HepG2 (cell line): ENCODE results near the gene AHSP. TPM values are rescaled to one million over a fixed set of nuclear protein-coding genes. Genes with fewer than 3 reads are reported as not detected.

Source experiments
- CHCHD3 ChIP-seq: sonication (generic); formaldehyde crosslinking; IDR thresholded peaks from 2 replicates; pipeline ENCODE4 v1.8.0; 2022; ENCODE audit warnings: mild to moderate bottlenecking, missing genetic modification reagents, moderate library complexity
- DNMT3B ChIP-seq: conservative IDR thresholded peaks from 2 replicates; pipeline ENCODE4 v1.6.1; 2016; ENCODE audit warnings: missing biosample characterization, control low read depth
- E2F2 ChIP-seq: sonication (generic); formaldehyde crosslinking; IDR thresholded peaks from 2 replicates; pipeline ENCODE4 v1.4.0; 2020; ENCODE audit warnings: missing genetic modification reagents, borderline replicate concordance
- ELF4 ChIP-seq: sonication (generic); formaldehyde crosslinking; IDR thresholded peaks from 2 replicates; pipeline ENCODE4 v1.5.0; 2020; ENCODE audit warnings: missing genetic modification reagents, mild to moderate bottlenecking, moderate library complexity, borderline replicate concordance
- EZH2 ChIP-seq: conservative IDR thresholded peaks from 2 replicates; pipeline ENCODE4 v1.6.1; 2012; ENCODE audit warnings: mild to moderate bottlenecking, low read depth, low read length, moderate library complexity
- HOXA5 ChIP-seq: sonication (generic); formaldehyde crosslinking; IDR thresholded peaks from 2 replicates; pipeline ENCODE4 v1.4.0; 2020; ENCODE audit warnings: missing genetic modification reagents
- KDM5A ChIP-seq: fragments of 200-600 bp; sonication (generic); IDR thresholded peaks from 2 replicates; pipeline ENCODE4 v1.7.0; 2018; ENCODE audit warnings: antibody characterized with exemption, mild to moderate bottlenecking, low read length, borderline replicate concordance
- KLF11 ChIP-seq: IDR thresholded peaks from 2 replicates; pipeline ENCODE4 v1.6.1; 2016; ENCODE audit warnings: missing compliant biosample characterization
- NR1H2 ChIP-seq: sonication (generic); formaldehyde crosslinking; IDR thresholded peaks from 2 replicates; pipeline ENCODE4 v1.8.1; 2022; ENCODE audit warnings: low read depth, missing genetic modification reagents, borderline replicate concordance
- PBX2 ChIP-seq: IDR thresholded peaks from 2 replicates; pipeline ENCODE4 v1.6.1; 2016; ENCODE audit warnings: control low read depth
- RAD21 ChIP-seq: fragments of 450-650 bp; formaldehyde crosslinking; IDR thresholded peaks from 2 replicates; pipeline ENCODE4 v1.5.0; 2020; ENCODE audit warnings: mild to moderate bottlenecking
- SAP130 ChIP-seq: IDR thresholded peaks from 2 replicates; pipeline ENCODE4 v1.6.1; 2016; ENCODE audit warnings: low read depth
- SOX13 ChIP-seq, 3 experiments: fragments of 450-650 bp in 1 of 3; sonication (generic) in 1 of 3; formaldehyde crosslinking in 1 of 3; IDR thresholded peaks in 2 of 3; conservative IDR thresholded peaks in 1 of 3; 2 replicates each; pipeline versions ENCODE4 v1.5.0 to v1.6.1; 2016 to 2020; ENCODE audit warnings: antibody characterized with exemption in 1 of 3, mild to moderate bottlenecking in 1 of 3, missing compliant biosample characterization in 1 of 3, missing genetic modification reagents in 1 of 3, moderate library complexity in 1 of 3
- ZBTB3 ChIP-seq: sonication (generic); formaldehyde crosslinking; IDR thresholded peaks from 2 replicates; pipeline ENCODE4 v1.4.0; 2020; ENCODE audit warnings: low read depth, mild to moderate bottlenecking, moderate library complexity, missing genetic modification reagents, borderline replicate concordance
- ZFX ChIP-seq: sonication (generic); formaldehyde crosslinking; IDR thresholded peaks from 2 replicates; pipeline ENCODE4 v1.4.0; 2020; ENCODE audit warnings: mild to moderate bottlenecking, low read depth, missing genetic modification reagents, moderate library complexity
- ZNF251 ChIP-seq: sonication (generic); formaldehyde crosslinking; IDR thresholded peaks from 2 replicates; pipeline ENCODE4 v1.9.0; 2021; ENCODE audit warnings: mild to moderate bottlenecking, missing genetic modification reagents
- ZNF317 ChIP-seq: sonication (generic); formaldehyde crosslinking; IDR thresholded peaks from 2 replicates; pipeline ENCODE4 v1.5.0; 2020; ENCODE audit warnings: mild to moderate bottlenecking, missing genetic modification reagents
- ZNF326 ChIP-seq: sonication (generic); formaldehyde crosslinking; IDR thresholded peaks from 2 replicates; pipeline ENCODE4 v1.4.0; 2020; ENCODE audit warnings: missing genetic modification reagents, borderline replicate concordance
- ZNF484 ChIP-seq: sonication (generic); formaldehyde crosslinking; IDR thresholded peaks from 2 replicates; pipeline ENCODE4 v1.5.1; 2020; ENCODE audit warnings: mild to moderate bottlenecking, low read depth, missing genetic modification reagents, borderline replicate concordance
- ZNF513 ChIP-seq: sonication (generic); formaldehyde crosslinking; conservative IDR thresholded peaks from 2 replicates; pipeline ENCODE4 v1.5.0; 2020; ENCODE audit warnings: missing genetic modification reagents
- ZNF749 ChIP-seq: sonication (generic); formaldehyde crosslinking; IDR thresholded peaks from 2 replicates; pipeline ENCODE4 v1.8.0; 2022; ENCODE audit warnings: mild to moderate bottlenecking, missing genetic modification reagents, moderate library complexity, borderline replicate concordance
- ZNF781 ChIP-seq: sonication (generic); formaldehyde crosslinking; IDR thresholded peaks from 2 replicates; pipeline ENCODE4 v1.5.1; 2020; ENCODE audit warnings: borderline replicate concordance, mild to moderate bottlenecking, missing genetic modification reagents; ENCODE audit errors: not compliant biosample characterization
- ZNF839 ChIP-seq: sonication (generic); formaldehyde crosslinking; IDR thresholded peaks from 2 replicates; pipeline ENCODE4 v1.4.0; 2020; ENCODE audit warnings: missing genetic modification reagents, mild to moderate bottlenecking, borderline replicate concordance
- polyA plus RNA-seq, 8 experiments: library from polyadenylated mRNA; depleted of rRNA in 3 of 8; stranded (reverse) in 7 of 8; unstranded in 1 of 8; fragments of >200 nt; fragmentation: Illumina TruSeq in 4 of 8; extraction: Trizol in 4 of 8; gene quantifications; 2 replicates each; pipeline versions ENCODE4 v1.2.1 to v1.2.3, GENCODE V29; 2011 to 2016; ENCODE audit warnings: low read depth in 4 of 8, missing spikeins in 1 of 8, mixed read lengths in 1 of 8; ENCODE audit not compliant: insufficient read depth in 1 of 8
- total RNA-seq, 5 experiments: library from RNA; depleted of rRNA; stranded (reverse); fragments of >200 nt; fragmentation: Illumina TruSeq; extraction: Trizol; gene quantifications; 2 replicates each; pipeline ENCODE4 v1.2.3, GENCODE V29; 2016; ENCODE audit warnings: low read depth in 1 of 5
- TF ChIP-seq, protein P1 (sequence below): sonication (generic); formaldehyde crosslinking; IDR thresholded peaks from 2 replicates; pipeline ENCODE4 v1.4.0; 2020; ENCODE audit warnings: missing genetic modification reagents

Gene AHSP
- total and polyA plus RNA-seq, 2 of the 13 experiments (the other 11 are each of a cell fraction or from before 2014, with no cell fraction given) = not detected

- TF ChIP-seq EZH2 = no peak
- no peak for TF ChIP-seq SOX13 (IDR thresholded peaks at IDR 0.05)
- peak in 1 of 2 experiments; percentile 38; a peak in 1 of 4 replicates for TF ChIP-seq SOX13 (CRISPR knock-in tag; conservative IDR thresholded peaks at IDR 0.05 in 1 of 2, IDR thresholded peaks at IDR 0.05 in 1 of 2)
- TF ChIP-seq CHCHD3 (CRISPR knock-in tag) = no peak
- TF ChIP-seq SAP130 = peak; percentile 94
- TF ChIP-seq HOXA5 = no peak
- 0 out of 2 replicates have a peak, but pooled peaks have one; percentile 32 for TF ChIP-seq ZNF839 (CRISPR knock-in tag)
- TF ChIP-seq ZNF251 (CRISPR knock-in tag) = peak; percentile 35; the same call in 1 of the 2 replicates
- no peak; the same call in 1 of the 2 replicates for TF ChIP-seq KLF11 (CRISPR knock-in tag)
- peak; percentile 48; the same call in 1 of the 2 replicates for TF ChIP-seq RAD21 (CRISPR knock-in tag)
- peak; percentile 73 for TF ChIP-seq ZNF781
- no peak for TF ChIP-seq ZNF513 (CRISPR knock-in tag)
- TF ChIP-seq E2F2 = no peak
- TF ChIP-seq KDM5A = no peak
- no peak for TF ChIP-seq ZNF484 (CRISPR knock-in tag)
- TF ChIP-seq, protein P1, sequence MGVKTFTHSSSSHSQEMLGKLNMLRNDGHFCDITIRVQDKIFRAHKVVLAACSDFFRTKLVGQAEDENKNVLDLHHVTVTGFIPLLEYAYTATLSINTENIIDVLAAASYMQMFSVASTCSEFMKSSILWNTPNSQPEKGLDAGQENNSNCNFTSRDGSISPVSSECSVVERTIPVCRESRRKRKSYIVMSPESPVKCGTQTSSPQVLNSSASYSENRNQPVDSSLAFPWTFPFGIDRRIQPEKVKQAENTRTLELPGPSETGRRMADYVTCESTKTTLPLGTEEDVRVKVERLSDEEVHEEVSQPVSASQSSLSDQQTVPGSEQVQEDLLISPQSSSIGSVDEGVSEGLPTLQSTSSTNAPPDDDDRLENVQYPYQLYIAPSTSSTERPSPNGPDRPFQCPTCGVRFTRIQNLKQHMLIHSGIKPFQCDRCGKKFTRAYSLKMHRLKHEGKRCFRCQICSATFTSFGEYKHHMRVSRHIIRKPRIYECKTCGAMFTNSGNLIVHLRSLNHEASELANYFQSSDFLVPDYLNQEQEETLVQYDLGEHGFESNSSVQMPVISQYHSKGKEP = no peak
- no peak for TF ChIP-seq PBX2 (CRISPR knock-in tag)
- 0 out of 2 replicates have a peak, but pooled peaks have one; percentile 37 for TF ChIP-seq DNMT3B (CRISPR knock-in tag)
- no peak for TF ChIP-seq ZNF326 (CRISPR knock-in tag)
- TF ChIP-seq ZFX (CRISPR knock-in tag) = peak; percentile 82
- TF ChIP-seq ZBTB3 (CRISPR knock-in tag) = no peak
- no peak for TF ChIP-seq NR1H2 (CRISPR knock-in tag)
- no peak for TF ChIP-seq ZNF317 (CRISPR knock-in tag)
- no peak for TF ChIP-seq ELF4 (CRISPR knock-in tag)
- TF ChIP-seq ZNF749 (CRISPR knock-in tag) = peak; percentile 42; the same call in 1 of the 2 replicates
Measured at GRCh38 chr16:31484491-31485171, 43.1 kb upstream of the AHSP start (continued).
